IPS-18a (cell line): ENCODE results near the gene MEOX1.

Experiments
- H3K27ac ChIP-seq: one replicate; pipeline ENCODE4 v1.5.1; 2013; ENCODE audit warnings: low read length
- H3K27me3 ChIP-seq: one replicate; pipeline ENCODE4 v1.6.1; 2013; ENCODE audit warnings: mild to moderate bottlenecking, low read length; ENCODE audit not compliant: control insufficient read depth, insufficient read depth
- H3K36me3 ChIP-seq: one replicate; pipeline ENCODE4 v1.6.1; 2013; ENCODE audit warnings: low read depth, low read length; ENCODE audit not compliant: control insufficient read depth
- H3K4me1 ChIP-seq: one replicate; pipeline ENCODE4 v1.6.1; 2013; ENCODE audit warnings: low read depth, low read length; ENCODE audit not compliant: control insufficient read depth
- H3K4me3 ChIP-seq: one replicate; pipeline ENCODE4 v1.5.1; 2013; ENCODE audit warnings: low read length
- H3K9ac ChIP-seq: one replicate; pipeline ENCODE4 v1.6.1; 2013; ENCODE audit warnings: mild to moderate bottlenecking, low read length, moderate library complexity
- H3K9me3 ChIP-seq: one replicate; pipeline ENCODE4 v1.6.1; 2013; ENCODE audit warnings: low read depth, low read length; ENCODE audit not compliant: control insufficient read depth

The MEOX1 gene

DNA sequence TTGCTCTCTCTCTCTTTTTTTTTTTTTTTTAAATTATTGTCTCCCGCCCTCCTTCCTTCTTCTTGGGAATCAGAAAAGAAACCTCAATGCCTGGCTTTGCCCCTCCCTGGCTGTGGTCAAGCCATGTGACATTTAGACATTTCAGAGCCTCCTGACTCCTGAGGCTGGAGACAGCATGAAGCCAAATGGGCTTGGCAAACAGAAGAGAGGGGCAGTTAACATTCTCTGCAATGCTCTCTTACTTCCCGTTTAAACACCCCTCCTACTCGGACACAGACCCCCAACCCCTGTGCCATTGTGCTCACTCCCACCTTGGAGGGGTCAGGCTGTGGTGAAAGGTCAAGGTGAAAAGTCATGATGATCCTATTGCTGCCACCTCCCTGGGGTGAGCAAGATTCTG lies 14.7 kb upstream of the MEOX1 start:
- Histone ChIP-seq H3K4me1 (peaks cover 22% of the 10 kb centered on the region), H3K36me3 (no peaks in the 10 kb centered on the region), H3K9me3 (no peaks in the 10 kb centered on the region), H3K9ac (no peak overlapping the region), H3K27me3 (no peaks in the 10 kb centered on the region), H3K4me3 (no peak overlapping the region), H3K27ac (no peak overlapping the region)

DNA sequence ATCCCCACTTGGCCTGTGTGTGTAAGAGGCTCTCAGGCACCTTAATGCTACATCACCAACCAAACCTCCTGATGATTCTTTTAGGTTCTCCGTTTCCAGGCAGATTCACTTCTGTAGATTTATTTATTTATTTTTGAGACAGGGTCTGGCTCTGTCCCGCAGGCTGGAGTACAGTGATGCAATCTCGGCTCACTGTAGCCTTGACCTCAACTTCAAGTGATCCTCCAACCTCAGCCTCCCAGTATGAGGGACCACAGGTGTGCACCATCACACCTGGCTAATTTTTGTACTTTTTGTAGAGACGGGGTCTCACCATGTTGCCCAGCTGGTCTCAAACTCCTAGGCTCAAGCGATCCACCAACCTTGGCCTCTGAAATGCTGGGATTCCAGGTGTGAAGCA lies 12.7 kb upstream of the MEOX1 start:
- H3K4me1 ChIP-seq = peaks cover 27% of the 10 kb centered on the region
- H3K9me3 ChIP-seq = no peaks in the 10 kb centered on the region
- no peak overlapping the region for H3K27ac ChIP-seq
- no peak overlapping the region for H3K4me3 ChIP-seq
- H3K27me3 ChIP-seq = no peaks in the 10 kb centered on the region
- no peaks in the 10 kb centered on the region for H3K36me3 ChIP-seq
- H3K9ac ChIP-seq = no peak overlapping the region

DNA sequence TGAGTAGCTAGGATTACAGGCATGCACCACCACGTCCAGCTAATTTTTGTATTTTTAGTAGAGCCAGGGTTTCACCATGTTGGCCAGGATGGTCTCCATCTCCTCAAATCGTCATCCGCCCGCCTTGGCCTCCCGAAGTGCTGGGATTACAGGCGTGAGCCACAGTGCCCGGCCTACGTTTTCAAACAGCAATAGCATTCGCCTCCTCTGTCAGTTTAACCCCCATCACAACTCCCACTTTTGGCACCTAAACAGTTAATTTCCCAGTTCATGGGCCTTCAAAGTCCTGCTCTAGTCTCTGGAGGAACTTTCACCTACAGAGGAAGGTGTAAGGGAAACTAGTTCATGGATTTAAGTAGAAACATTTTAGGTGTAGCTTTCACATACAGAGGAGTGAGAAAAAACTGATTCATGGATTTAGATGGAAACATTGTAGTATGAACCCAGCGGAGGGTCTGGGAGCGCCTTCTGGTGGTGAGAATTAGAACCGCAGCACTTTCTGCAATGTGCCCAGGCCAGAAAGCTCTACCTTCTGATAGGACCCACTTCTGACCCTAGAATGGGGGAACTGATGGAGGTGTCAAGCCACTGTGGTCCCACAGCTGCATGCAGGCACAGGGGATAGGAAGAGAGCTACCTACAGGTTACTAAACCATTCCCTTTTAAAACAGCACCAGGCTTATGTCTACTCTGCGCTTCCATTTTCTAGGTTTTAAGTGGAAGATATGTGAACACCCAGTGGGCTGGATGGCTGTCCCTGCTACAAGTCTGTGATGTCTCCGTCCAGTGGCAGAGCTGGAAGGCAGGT lies 12.0 kb upstream of the MEOX1 start:
- no peak overlapping the region for H3K9ac ChIP-seq
- H3K4me3 ChIP-seq = no peak overlapping the region
- H3K4me1 ChIP-seq = peaks cover 27% of the 10 kb centered on the region
- no peaks in the 10 kb centered on the region for H3K27me3 ChIP-seq
- no peak overlapping the region for H3K27ac ChIP-seq
- H3K36me3 ChIP-seq = no peaks in the 10 kb centered on the region
- H3K9me3 ChIP-seq = no peaks in the 10 kb centered on the region

DNA sequence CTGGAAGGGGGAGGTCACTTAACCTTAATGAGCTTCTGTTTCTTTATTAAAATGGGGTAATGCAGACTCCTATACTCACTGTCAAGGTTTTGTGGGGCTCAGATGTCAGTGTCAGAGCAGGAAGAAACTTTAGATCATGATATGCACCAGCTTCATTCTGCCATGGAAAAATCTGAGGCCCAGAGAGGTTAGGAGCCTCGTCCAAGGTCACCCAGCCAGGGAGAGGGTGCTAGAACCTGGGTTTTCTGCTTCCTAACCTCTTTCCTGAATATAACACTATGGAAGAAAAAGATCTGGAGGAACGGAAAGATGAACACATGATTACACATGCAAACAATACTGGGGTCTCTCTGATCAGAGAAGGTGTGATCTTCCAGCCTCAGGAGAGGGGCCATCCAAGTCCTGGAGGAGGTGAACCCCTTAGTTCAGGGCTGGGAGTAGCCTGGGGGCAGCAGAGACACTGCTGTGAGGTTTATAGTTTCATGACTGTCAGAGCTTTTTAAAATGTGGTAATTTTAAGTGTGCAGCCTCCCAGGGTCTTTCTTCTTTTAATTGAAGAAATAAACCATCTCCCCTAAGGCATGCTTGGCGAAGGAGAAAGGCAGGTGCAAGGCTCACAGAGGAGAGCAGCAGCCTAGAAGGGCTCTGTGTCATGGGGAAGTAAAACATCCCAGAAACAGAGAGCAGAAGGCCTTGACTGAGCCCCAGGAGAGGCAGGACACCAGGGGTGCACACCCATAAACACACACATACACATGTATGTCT lies 10.2 kb upstream of the MEOX1 start:
- H3K36me3 ChIP-seq = no peaks in the 10 kb centered on the region
- no peak overlapping the region for H3K27ac ChIP-seq
- no peak overlapping the region for H3K9ac ChIP-seq
- H3K4me3 ChIP-seq = no peak overlapping the region
- peaks cover 12% of the 10 kb centered on the region for H3K4me1 ChIP-seq
- no peaks in the 10 kb centered on the region for H3K9me3 ChIP-seq
- no peaks in the 10 kb centered on the region for H3K27me3 ChIP-seq

DNA sequence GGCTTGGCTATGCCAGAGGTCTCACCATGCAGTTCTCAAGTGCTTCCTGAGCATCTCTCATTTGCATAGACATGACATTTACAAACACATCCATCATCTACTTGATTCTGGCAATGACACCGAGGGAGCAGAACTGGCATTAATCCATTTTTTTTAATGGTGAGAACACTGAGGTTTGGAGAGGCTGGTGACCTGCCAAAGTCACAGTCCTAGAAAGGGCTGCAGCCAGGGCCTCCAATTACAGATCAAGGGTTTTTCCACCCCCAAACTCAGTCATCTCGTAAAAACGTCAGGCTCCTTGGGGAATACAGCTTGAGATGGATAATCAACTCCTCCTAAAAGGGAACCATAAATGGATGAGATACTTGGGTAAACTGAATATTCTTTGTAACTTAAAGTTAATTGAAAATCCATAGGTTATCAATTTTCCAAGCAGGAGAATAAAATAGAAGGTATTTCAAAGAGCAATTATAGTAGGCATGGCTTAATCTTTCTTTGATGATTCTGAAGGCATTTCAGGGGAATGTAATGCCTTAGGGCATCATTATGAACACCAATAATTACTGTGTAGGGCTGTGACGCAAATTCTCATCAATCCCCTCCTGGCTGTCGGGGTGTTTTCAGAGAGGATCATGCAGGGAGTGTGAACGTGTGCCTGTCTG lies 9.4 kb upstream of the MEOX1 start:
- Histone ChIP-seq H3K4me1 (peaks cover 9% of the 10 kb centered on the region), H3K9me3 (no peaks in the 10 kb centered on the region), H3K36me3 (no peaks in the 10 kb centered on the region), H3K27ac (no peak overlapping the region), H3K4me3 (no peak overlapping the region), H3K9ac (no peak overlapping the region), H3K27me3 (no peaks in the 10 kb centered on the region)

DNA sequence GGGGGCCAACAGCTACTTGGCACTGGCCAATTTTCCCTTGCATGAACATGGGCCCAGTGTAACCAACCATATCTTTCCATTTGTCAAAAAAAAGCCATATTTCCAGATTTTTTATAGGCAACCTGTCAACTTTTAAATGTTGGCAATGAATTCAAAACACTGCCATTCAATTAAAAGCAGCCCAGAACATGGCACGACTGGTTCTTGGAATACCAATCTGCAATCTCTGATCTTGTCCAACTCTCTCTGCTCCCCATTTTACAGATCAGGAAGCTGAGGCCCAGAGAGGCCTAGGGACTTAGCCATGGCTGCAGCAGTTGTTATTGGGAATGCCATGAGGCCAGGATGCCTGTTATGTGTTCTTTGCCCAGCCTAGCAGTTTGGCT lies 8.9 kb upstream of the MEOX1 start:
- no peak overlapping the region for H3K4me3 ChIP-seq
- peaks cover 9% of the 10 kb centered on the region for H3K4me1 ChIP-seq
- no peak overlapping the region for H3K27ac ChIP-seq
- H3K36me3 ChIP-seq = no peaks in the 10 kb centered on the region
- no peaks in the 10 kb centered on the region for H3K27me3 ChIP-seq
- no peaks in the 10 kb centered on the region for H3K9me3 ChIP-seq
- H3K9ac ChIP-seq = no peak overlapping the region

DNA sequence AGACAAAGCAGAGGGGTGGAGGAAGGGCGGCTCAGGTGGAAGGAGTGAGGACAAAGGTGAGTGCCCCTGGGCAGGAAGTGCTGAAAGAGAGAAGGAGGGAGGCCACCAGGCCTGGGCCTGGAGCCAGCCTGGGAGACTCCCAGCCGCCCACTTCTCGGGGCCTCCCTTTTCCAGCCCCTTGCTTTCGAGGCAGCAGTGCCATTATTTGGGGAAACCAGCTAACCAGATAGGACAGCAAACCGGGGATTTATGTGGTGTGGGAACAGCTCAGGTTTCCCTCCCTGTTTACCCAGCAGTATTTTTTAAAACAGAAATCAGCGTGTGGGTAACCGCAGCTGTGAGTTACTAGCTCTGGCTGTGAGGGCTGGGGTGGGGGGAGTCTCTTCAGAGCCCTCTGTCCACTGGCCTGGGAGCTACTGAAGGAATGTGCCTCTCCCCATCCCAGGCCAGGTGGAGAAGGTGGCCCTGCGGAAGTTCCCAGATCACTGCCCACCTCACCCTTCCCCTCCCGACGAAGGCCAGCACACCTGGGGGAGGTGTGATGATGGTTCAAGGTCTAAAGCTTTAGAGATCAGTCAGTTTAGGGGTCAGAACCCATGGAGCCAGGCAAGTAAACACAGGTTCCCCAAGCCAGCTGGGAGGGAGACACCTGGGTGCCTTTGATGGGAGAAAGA lies 8.4 kb upstream of the MEOX1 start:
- no peak overlapping the region for H3K27ac ChIP-seq
- H3K36me3 ChIP-seq = no peaks in the 10 kb centered on the region
- H3K9me3 ChIP-seq = no peaks in the 10 kb centered on the region
- H3K27me3 ChIP-seq = no peaks in the 10 kb centered on the region
- no peak overlapping the region for H3K4me3 ChIP-seq
- H3K4me1 ChIP-seq = peaks cover 9% of the 10 kb centered on the region
- H3K9ac ChIP-seq = peak overlapping the region; percentile 32

DNA sequence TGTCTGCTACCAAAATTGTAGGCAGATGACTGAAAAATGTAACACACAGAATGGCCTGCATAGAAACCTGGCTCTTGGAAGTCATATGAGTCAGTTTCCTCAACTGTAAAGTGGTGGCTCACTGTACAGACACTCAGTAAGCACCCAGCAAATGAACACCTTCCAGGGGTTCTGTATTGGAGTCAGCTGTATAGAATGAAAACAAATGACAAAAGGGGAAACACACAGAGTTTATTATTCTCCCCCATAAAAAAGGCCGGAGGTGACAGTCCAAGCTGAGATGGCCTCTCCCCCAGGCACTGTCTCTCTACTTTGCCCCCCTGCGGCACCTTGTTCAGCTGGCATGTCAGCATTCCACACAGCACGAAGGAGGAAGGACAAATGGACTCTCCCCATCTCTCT lies 6.2 kb upstream of the MEOX1 start:
- Histone ChIP-seq H3K4me1 (peaks cover 15% of the 10 kb centered on the region), H3K36me3 (no peaks in the 10 kb centered on the region), H3K9me3 (no peaks in the 10 kb centered on the region), H3K27me3 (no peaks in the 10 kb centered on the region), H3K4me3 (no peak overlapping the region), H3K9ac (no peak overlapping the region), H3K27ac (no peak overlapping the region)

DNA sequence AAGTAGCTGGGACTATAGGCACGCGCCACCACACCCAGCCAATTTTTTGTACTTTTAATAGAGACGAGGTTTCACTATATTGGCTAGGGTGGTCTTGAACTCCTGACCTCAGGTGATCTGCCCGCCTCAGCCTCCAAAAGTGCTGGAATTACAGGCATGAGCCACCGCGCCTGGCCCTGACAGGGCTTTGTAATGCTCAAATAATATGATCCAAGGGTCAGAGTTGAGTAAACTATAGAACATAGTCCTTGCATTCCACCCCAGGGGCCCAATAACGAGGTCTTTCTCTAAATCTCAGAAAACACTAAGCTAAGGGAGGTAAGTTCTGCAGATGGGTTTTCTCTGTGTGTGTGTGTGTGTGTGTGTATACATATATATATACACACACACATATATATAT lies 5.8 kb upstream of the MEOX1 start:
- no peak overlapping the region for H3K27ac ChIP-seq
- no peak overlapping the region for H3K4me3 ChIP-seq
- H3K9ac ChIP-seq = no peak overlapping the region
- H3K9me3 ChIP-seq = no peaks in the 10 kb centered on the region
- H3K4me1 ChIP-seq = peaks cover 19% of the 10 kb centered on the region
- no peaks in the 10 kb centered on the region for H3K27me3 ChIP-seq
- H3K36me3 ChIP-seq = no peaks in the 10 kb centered on the region

DNA sequence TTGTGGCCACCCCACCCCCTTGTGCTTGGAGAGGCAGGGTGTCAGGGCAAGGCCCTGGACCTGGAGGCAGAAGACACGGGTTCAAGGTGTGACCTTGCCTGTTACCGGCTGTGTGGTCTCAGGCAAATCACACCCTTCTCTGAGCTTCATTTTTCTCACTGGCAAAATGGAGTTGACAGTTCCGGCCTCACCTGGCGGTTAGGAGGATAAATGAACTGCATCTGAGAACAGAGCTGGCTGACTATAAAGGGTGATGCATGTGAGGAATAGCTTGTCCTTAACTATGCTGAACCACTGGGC lies 4.2 kb upstream of the MEOX1 start:
- Histone ChIP-seq H3K4me1 (peaks cover 29% of the 10 kb centered on the region), H3K4me3 (no peak overlapping the region), H3K9ac (no peak overlapping the region), H3K9me3 (no peaks in the 10 kb centered on the region), H3K27ac (no peak overlapping the region), H3K36me3 (no peaks in the 10 kb centered on the region), H3K27me3 (no peaks in the 10 kb centered on the region)

DNA sequence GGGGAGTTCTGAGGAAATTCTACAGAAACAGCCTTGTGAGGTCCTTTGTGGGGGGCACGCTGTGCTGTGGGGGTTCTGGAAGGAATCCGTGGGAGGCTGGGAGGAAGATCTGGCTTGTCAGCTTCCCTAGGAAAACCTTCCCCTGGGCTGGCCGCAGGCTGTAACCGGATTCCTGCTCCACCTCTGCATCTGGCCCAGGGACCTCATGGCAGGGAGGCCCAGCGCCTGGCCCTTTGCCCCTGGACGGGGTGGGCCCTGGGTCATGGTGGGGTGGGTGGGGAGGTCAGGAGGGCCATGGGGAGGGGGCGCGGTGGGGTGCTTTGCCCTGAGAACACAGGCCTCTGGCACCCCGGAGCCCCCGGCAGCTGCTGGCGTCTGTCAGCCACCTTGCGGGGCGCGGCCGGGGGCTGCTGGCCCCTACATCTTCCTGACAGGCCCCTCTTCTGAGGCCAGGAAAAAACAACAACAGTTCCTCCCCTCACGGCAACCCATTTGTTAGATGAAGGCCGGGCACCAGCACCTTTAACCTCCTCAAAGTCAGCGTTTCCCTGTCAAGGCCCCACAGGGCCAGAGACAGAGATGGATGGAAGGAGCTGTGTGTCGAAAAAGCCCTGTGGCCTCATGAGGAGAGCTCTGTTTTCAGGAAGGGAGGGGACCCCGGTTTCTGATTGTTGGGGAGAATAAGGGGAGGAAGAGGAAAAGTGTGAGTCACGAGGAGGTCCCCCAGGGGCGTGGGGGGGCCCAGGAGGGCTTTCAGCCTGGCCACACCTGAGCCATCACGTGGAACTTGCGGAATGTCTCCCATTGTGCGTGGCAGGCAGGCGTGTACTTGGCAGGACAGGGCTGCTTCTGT lies 3.6 kb upstream of the MEOX1 start:
- Histone ChIP-seq H3K9me3 (no peaks in the 10 kb centered on the region), H3K4me3 (no peak overlapping the region), H3K36me3 (no peaks in the 10 kb centered on the region), H3K27me3 (no peaks in the 10 kb centered on the region), H3K9ac (no peak overlapping the region), H3K27ac (no peak overlapping the region), H3K4me1 (peaks cover 28% of the 10 kb centered on the region)
